Activated CD4-positive, CD25-positive, alpha-beta regulatory T cell (primary cell): Measurements from ENCODE around the gene MSH5.
"Not testable (repeated sequence)": the region's sequence is repeated elsewhere in the genome, so short reads cannot be mapped to it uniquely, and the experiment has no call there.

Source experiments
- DNase-seq, 4 experiments: peaks; one replicate each; lab custom pipeline; 2025; lab: John Stamatoyannopoulos, UW

Gene MSH5

GRCh38 chr6:31778999-31779885, 39.4 kb downstream of the MSH5 start:
- no peak for DNase-seq

- DNase-seq, result no peak
Observed at GRCh38 chr6:31779908-31780307, 40.1 kb downstream of the MSH5 start.

GRCh38 chr6:31780507-31781243, 40.9 kb downstream of the MSH5 start:
- DNase-seq, result no peak

- DNase-seq, result no peak
Observed at GRCh38 chr6:31781244-31782125, 41.7 kb downstream of the MSH5 start.

- no peak for DNase-seq
Observed at GRCh38 chr6:31782126-31782855, 42.5 kb downstream of the MSH5 start.

- no peak for DNase-seq
Observed at GRCh38 chr6:31784098-31784925, 44.5 kb downstream of the MSH5 start.

GRCh38 chr6:31785475-31785874, 45.7 kb downstream of the MSH5 start:
- no peak for DNase-seq

- peak in 1 of 4 experiments; percentile 23 for DNase-seq
Observed at GRCh38 chr6:31791324-31792089, 51.7 kb downstream of the MSH5 start.

GRCh38 chr6:31792090-31792374, 52.2 kb downstream of the MSH5 start:
- no peak for DNase-seq

- DNase-seq, result no peak
Observed at GRCh38 chr6:31792761-31793171, 53.0 kb downstream of the MSH5 start.

- DNase-seq, result not testable (repeated sequence)
Observed at GRCh38 chr6:31793927-31794245, 54.1 kb downstream of the MSH5 start.

GRCh38 chr6:31794294-31794865, 54.6 kb downstream of the MSH5 start:
- DNase-seq, result no peak

GRCh38 chr6:31794866-31795615, 55.2 kb downstream of the MSH5 start:
- DNase-seq, result no peak

- DNase-seq, result peak; percentile 63 to 80 (median 76)
Observed at GRCh38 chr6:31795616-31796298, 56.0 kb downstream of the MSH5 start, which contains the start of gene VARS1. Gene VARS1, minus strand, starts transcription at chr6:31795752. Its CDS starts 535 bp downstream, at chr6:31795217.

GRCh38 chr6:31796993-31797385, 57.2 kb downstream of the MSH5 start:
- no peak for DNase-seq

GRCh38 chr6:31797588-31797987, 57.8 kb downstream of the MSH5 start:
- DNase-seq, result peak in 1 of 4 experiments; percentile 21

- no peak for DNase-seq
Observed at GRCh38 chr6:31799781-31800180, 60.0 kb downstream of the MSH5 start.
